Ishikawa (cell line): ENCODE results near the gene DEF6.

Experiments
- CEBPB ChIP-seq: IDR thresholded peaks from 2 replicates; pipeline ENCODE4 v1.6.1; 2012
- CREB1 ChIP-seq: IDR thresholded peaks from 2 replicates; pipeline ENCODE4 v1.6.1; 2012; ENCODE audit warnings: low read depth
- EGR1 ChIP-seq: IDR thresholded peaks from 2 replicates; pipeline ENCODE4 v1.6.1; 2012
- EP300 ChIP-seq: IDR thresholded peaks from 2 replicates; pipeline ENCODE4 v1.6.1; 2012; ENCODE audit warnings: borderline replicate concordance
- FOXM1 ChIP-seq: IDR thresholded peaks from 2 replicates; pipeline ENCODE4 v1.6.1; 2012; ENCODE audit warnings: low read depth, borderline replicate concordance
- NFIC ChIP-seq: IDR thresholded peaks from 2 replicates; pipeline ENCODE4 v1.6.1; 2012
- RAD21 ChIP-seq: IDR thresholded peaks from 2 replicates; pipeline ENCODE4 v1.6.1; 2012; ENCODE audit warnings: low read depth
- TAF1 ChIP-seq: IDR thresholded peaks from 2 replicates; pipeline ENCODE4 v1.6.1; 2012; ENCODE audit warnings: low read depth, mild to moderate bottlenecking
- TCF12 ChIP-seq: IDR thresholded peaks from 2 replicates; pipeline ENCODE4 v1.6.1; 2012; ENCODE audit warnings: low read depth
- TEAD4 ChIP-seq: IDR thresholded peaks from 2 replicates; pipeline ENCODE4 v1.6.1; 2012
- YY1 ChIP-seq: IDR thresholded peaks from 2 replicates; pipeline ENCODE4 v1.6.1; 2012; ENCODE audit warnings: low read depth
- ZBTB7A ChIP-seq: IDR thresholded peaks from 2 replicates; pipeline ENCODE4 v1.6.1; 2012; ENCODE audit warnings: low read depth
- TF ChIP-seq, protein P1 (sequence below): IDR thresholded peaks from 2 replicates; pipeline ENCODE4 v1.6.1; 2012
- TF ChIP-seq, protein P2 (sequence below): IDR thresholded peaks from 2 replicates; pipeline ENCODE4 v1.6.1; 2012; ENCODE audit warnings: low read depth, mild to moderate bottlenecking
- TF ChIP-seq, protein P3 (sequence below): IDR thresholded peaks from 2 replicates; pipeline ENCODE4 v1.6.1; 2012

DEF6 gene

DNA sequence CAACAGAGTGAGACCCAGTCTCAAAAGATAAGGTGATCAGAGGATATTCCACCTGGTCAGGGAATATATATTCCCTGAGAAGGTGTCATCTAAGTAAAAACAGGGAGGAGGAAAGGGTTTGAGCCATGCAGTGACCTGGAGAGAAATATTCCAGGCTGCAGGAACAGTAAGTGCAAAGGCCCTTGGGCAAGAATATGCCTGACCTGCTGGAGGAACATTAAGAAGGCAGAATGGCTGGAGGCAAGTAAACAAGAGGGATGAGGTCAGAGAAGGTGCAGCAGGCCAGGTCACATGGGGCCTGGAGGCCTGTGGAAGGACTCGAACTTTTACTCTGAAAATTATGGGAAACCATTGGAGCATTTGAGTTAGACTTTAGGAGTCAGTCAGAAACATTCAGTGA is 6.7 kb downstream of the DEF6 start:
- TF ChIP-seq EGR1 (no peak), CEBPB (no peak), TAF1 (no peak), ZBTB7A (no peak), EP300 (no peak), RAD21 (no peak), NFIC (no peak), CREB1 (no peak), FOXM1 (no peak), TCF12 (no peak), TEAD4 (no peak), YY1 (no peak)
- TF ChIP-seq, protein P1, sequence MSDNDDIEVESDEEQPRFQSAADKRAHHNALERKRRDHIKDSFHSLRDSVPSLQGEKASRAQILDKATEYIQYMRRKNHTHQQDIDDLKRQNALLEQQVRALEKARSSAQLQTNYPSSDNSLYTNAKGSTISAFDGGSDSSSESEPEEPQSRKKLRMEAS = no peak
- TF ChIP-seq, protein P2, sequence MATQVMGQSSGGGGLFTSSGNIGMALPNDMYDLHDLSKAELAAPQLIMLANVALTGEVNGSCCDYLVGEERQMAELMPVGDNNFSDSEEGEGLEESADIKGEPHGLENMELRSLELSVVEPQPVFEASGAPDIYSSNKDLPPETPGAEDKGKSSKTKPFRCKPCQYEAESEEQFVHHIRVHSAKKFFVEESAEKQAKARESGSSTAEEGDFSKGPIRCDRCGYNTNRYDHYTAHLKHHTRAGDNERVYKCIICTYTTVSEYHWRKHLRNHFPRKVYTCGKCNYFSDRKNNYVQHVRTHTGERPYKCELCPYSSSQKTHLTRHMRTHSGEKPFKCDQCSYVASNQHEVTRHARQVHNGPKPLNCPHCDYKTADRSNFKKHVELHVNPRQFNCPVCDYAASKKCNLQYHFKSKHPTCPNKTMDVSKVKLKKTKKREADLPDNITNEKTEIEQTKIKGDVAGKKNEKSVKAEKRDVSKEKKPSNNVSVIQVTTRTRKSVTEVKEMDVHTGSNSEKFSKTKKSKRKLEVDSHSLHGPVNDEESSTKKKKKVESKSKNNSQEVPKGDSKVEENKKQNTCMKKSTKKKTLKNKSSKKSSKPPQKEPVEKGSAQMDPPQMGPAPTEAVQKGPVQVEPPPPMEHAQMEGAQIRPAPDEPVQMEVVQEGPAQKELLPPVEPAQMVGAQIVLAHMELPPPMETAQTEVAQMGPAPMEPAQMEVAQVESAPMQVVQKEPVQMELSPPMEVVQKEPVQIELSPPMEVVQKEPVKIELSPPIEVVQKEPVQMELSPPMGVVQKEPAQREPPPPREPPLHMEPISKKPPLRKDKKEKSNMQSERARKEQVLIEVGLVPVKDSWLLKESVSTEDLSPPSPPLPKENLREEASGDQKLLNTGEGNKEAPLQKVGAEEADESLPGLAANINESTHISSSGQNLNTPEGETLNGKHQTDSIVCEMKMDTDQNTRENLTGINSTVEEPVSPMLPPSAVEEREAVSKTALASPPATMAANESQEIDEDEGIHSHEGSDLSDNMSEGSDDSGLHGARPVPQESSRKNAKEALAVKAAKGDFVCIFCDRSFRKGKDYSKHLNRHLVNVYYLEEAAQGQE = no peak
- TF ChIP-seq, protein P3, sequence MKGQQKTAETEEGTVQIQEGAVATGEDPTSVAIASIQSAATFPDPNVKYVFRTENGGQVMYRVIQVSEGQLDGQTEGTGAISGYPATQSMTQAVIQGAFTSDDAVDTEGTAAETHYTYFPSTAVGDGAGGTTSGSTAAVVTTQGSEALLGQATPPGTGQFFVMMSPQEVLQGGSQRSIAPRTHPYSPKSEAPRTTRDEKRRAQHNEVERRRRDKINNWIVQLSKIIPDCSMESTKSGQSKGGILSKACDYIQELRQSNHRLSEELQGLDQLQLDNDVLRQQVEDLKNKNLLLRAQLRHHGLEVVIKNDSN = no peak

- TF ChIP-seq ZBTB7A (no peak), CEBPB (no peak), EGR1 (no peak), TAF1 (no peak), RAD21 (no peak), TEAD4 (no peak)
Measured at GRCh38 chr6:35305117-35305516, 7.5 kb downstream of the DEF6 start.

DNA sequence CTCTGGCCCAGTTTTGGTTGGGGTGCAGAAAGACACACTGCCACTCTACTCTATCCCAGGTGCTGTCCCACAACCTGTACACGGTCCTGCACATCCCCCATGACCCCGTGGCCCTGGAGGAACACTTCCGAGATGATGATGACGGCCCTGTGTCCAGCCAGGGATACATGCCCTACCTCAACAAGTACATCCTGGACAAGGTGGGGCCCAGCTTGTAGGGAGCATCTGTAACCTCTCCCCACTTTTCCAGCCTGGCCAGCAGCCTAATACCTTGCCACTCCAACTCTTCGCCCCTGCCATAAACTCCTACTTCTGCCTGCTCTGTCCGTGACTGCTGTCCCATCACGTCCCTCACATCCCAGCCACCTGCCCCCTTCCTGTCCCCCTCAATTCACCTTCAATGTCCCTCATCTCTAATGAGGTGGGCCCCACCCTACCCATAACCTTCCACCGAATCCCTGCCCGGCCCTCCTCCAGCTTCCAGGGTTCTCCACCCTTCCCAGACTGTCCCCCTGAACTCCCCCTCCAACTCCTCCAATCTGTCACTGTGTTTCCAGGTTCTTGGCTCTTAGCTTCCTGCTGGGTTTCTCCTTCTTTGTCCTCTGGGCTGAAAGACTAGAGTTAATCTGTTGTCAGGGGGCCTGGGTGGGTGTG is 12.1 kb downstream of the DEF6 start:
- no peak for TF ChIP-seq YY1
- TF ChIP-seq EP300 = no peak
- TF ChIP-seq, protein P1 = no peak
- TF ChIP-seq NFIC = no peak
- TF ChIP-seq TCF12 = no peak
- TF ChIP-seq EGR1 = no peak
- no peak for TF ChIP-seq CEBPB
- no peak for TF ChIP-seq CREB1
- no peak for TF ChIP-seq RAD21
- TF ChIP-seq, protein P3 = no peak
- no peak for TF ChIP-seq FOXM1
- TF ChIP-seq, protein P2 = no peak
- TF ChIP-seq TAF1 = no peak
- no peak for TF ChIP-seq ZBTB7A
- TF ChIP-seq TEAD4 = no peak

DNA sequence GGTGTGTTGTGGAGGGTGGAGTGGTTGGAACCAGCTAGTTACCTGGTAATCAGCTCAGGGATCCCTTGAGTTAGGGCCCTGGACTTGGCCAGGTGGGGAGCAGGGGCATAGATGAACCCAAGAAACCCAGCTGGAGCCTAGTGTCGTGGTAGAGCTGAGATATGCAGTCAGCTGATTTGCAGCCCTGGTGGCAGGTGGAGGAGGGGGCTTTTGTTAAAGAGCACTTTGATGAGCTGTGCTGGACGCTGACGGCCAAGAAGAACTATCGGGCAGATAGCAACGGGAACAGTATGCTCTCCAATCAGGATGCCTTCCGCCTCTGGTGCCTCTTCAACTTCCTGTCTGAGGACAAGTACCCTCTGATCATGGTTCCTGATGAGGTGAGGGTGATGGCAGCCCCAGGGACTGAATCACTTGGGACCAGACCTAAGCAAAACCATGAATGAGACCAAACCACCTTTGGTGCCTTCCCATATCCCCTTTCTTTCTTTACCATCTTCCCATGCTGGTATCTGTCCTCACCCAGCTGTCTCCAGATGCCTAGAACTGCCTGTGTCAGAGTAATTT is 12.7 kb downstream of the DEF6 start:
- TF ChIP-seq EP300 (no peak), NFIC (no peak), RAD21 (no peak), CEBPB (no peak), ZBTB7A (no peak), TAF1 (no peak), TEAD4 (no peak), YY1 (no peak), TCF12 (no peak), FOXM1 (no peak), CREB1 (no peak)
- TF ChIP-seq, protein P3 = no peak
- TF ChIP-seq, protein P2 = no peak
- TF ChIP-seq, protein P1 = no peak
